HG03354 (cell line): ENCODE results near the gene ZNF586.
A peak's percentile ranks its signal among the peaks of the same experiment; 100 is the strongest.
"Not testable (repeated sequence)": the region's sequence is repeated elsewhere in the genome, so short reads cannot be mapped to it uniquely, and the experiment has no call there.

Experiments
- ATAC-seq: cut with Tn5 transposase; IDR thresholded peaks from one replicate; pipeline ENCODE4 v1.9.1; 2021; ENCODE audit warnings: mild to moderate bottlenecking; ENCODE audit not compliant: unreplicated experiment, poor library complexity, severe bottlenecking

ZNF586 gene

GRCh38 chr19:57769345-57770131 lies at the start of gene ZNF586:
TSS of gene ZNF586 (plus strand) at chr19:57769676. CDS start at chr19:57769843, 167 bp downstream.
- ATAC-seq = peak; percentile 99

- no peak for ATAC-seq
Measured at GRCh38 chr19:57719901-57720519, 49.5 kb upstream of the ZNF586 start.

GRCh38 chr19:57720878-57721277 lies 48.6 kb upstream of the ZNF586 start:
- no peak for ATAC-seq

GRCh38 chr19:57738320-57738719 lies 31.2 kb upstream of the ZNF586 start:
- not testable (repeated sequence) for ATAC-seq

- ATAC-seq = not testable (repeated sequence)
Measured at GRCh38 chr19:57738770-57739169, 30.7 kb upstream of the ZNF586 start.

GRCh38 chr19:57746580-57747471 lies 22.6 kb upstream of the ZNF586 start, which contains the start of gene ZNF776:
TSS of gene ZNF776 (plus strand) at chr19:57746815. CDS start at chr19:57747059, 244 bp downstream.
- ATAC-seq = peak; percentile 97

- ATAC-seq = no peak
Measured at GRCh38 chr19:57747472-57747807, 22.0 kb upstream of the ZNF586 start.

- ATAC-seq = no peak
Measured at GRCh38 chr19:57748029-57748428, 21.4 kb upstream of the ZNF586 start.

GRCh38 chr19:57754091-57754673 lies 15.3 kb upstream of the ZNF586 start:
- no peak for ATAC-seq

- ATAC-seq = no peak
Measured at GRCh38 chr19:57755031-57755430, 14.4 kb upstream of the ZNF586 start.

GRCh38 chr19:57757941-57758340 lies 11.5 kb upstream of the ZNF586 start:
- no peak for ATAC-seq

- no peak for ATAC-seq
Measured at GRCh38 chr19:57759096-57759495, 10.4 kb upstream of the ZNF586 start.

- ATAC-seq = no peak
Measured at GRCh38 chr19:57771417-57771816, 1.9 kb downstream of the ZNF586 start.

- no peak for ATAC-seq
Measured at GRCh38 chr19:57773488-57773887, 4.0 kb downstream of the ZNF586 start.

- no peak for ATAC-seq
Measured at GRCh38 chr19:57776764-57777296, 7.4 kb downstream of the ZNF586 start.

GRCh38 chr19:57778336-57778735 lies 8.9 kb downstream of the ZNF586 start:
- ATAC-seq = no peak

GRCh38 chr19:57779220-57779845 lies 9.9 kb downstream of the ZNF586 start:
- ATAC-seq = no peak

- no peak for ATAC-seq
Measured at GRCh38 chr19:57786286-57786685, 16.8 kb downstream of the ZNF586 start.

- ATAC-seq = no peak
Measured at GRCh38 chr19:57786906-57787305, 17.4 kb downstream of the ZNF586 start.
